K562 (cell line): ENCODE results near the gene SLC38A1. TPM values are rescaled to one million over a fixed set of nuclear protein-coding genes. Genes with fewer than 3 reads are reported as not detected.

ENCODE experiments used
- ATAC-seq: fragments of 200-7000 bp; cut with Tn5 transposase; 3 replicates; pipeline ENCODE4 v1.9.1; 2020; ENCODE audit warnings: moderate library complexity
- BruUV-seq: library from RNA; stranded (reverse); fragments of 400-500 nt; replicated peaks from 2 replicates; lab custom pipeline; 2021; lab: Mats Ljungman, UMichigan
- CTCF ChIA-PET: fragments of 300-600 bp; formaldehyde crosslinking; extraction: SDS; loops from one replicate; lab custom pipeline; 2021; ENCODE audit warnings: low intra/inter-chr PET ratio; lab: Yijun Ruan, JAX
- POLR2A ChIA-PET: fragments of 300-600, 350-650 bp; sonication (Branson Sonifier 250); formaldehyde crosslinking; extraction: SDS; loops from one replicate; lab custom pipeline; 2021; ENCODE audit warnings: antibody characterized with exemption, inconsistent platforms; lab: Yijun Ruan, JAX
- DNase-seq, 4 experiments: peaks; one replicate each; pipeline versions ENCODE4 v3.0.0 to v3.0.0-alpha.2; 2011 to 2018; ENCODE audit warnings: low spot score in 3 of 4, mixed read lengths in 3 of 4; ENCODE audit errors: extremely low read depth in 1 of 4
- FAIRE-seq: peaks from 2 replicates; lab custom pipeline; 2011; peaks lifted over from hg19 to GRCh38; lab: Jason Lieb, UNC
- H2AFZ ChIP-seq: 2 replicates; pipeline ENCODE4 v1.6.0; 2011; ENCODE audit warnings: low read depth, low read length, control low read depth, inconsistent platforms
- H3K27ac ChIP-seq: fragments of 200-600 bp; 3 replicates; pipeline ENCODE4 v1.8.0; 2011; ENCODE audit warnings: low read depth, mild to moderate bottlenecking, control low read depth, inconsistent platforms, low read length, moderate library complexity, mixed read lengths; ENCODE audit errors: extremely low read depth
- H3K27me3 ChIP-seq, 2 experiments: fragments of 300-600 bp in 1 of 2; 2 replicates in 1 of 2; 3 replicates in 1 of 2; pipeline versions ENCODE4 v1.6.0 to v1.8.0; 2011; ENCODE audit warnings: inconsistent platforms in 2 of 2, low read length in 2 of 2, mild to moderate bottlenecking in 1 of 2, mixed read lengths in 1 of 2, moderate library complexity in 1 of 2; ENCODE audit not compliant: control insufficient read depth in 2 of 2, insufficient read depth in 2 of 2
- H3K36me3 ChIP-seq: fragments of 300-600 bp; 3 replicates; pipeline ENCODE4 v1.8.0; 2011; ENCODE audit warnings: mild to moderate bottlenecking, low read length, inconsistent platforms; ENCODE audit not compliant: control insufficient read depth, insufficient read depth
- H3K4me1 ChIP-seq, 2 experiments: fragments of 200-600 bp in 1 of 2; replicated peaks in 1 of 2; 2 replicates in 1 of 2; 3 replicates in 1 of 2; pipeline versions ENCODE4 v1.5.1 to v1.8.0; 2011; ENCODE audit warnings: inconsistent platforms in 2 of 2, low read length in 2 of 2, mild to moderate bottlenecking in 1 of 2, mixed read lengths in 1 of 2, moderate library complexity in 1 of 2; ENCODE audit not compliant: control insufficient read depth in 2 of 2, insufficient read depth in 2 of 2
- H3K4me2 ChIP-seq: 2 replicates; pipeline ENCODE4 v1.6.1; 2011; ENCODE audit warnings: low read length, control low read depth, inconsistent platforms, mixed read lengths; ENCODE audit not compliant: insufficient read depth
- H3K4me3 ChIP-seq: fragments of 200-600 bp; sonication (generic), shearing (Covaris generic); 2 replicates; pipeline ENCODE4 v1.5.1; 2016; ENCODE audit warnings: control low read depth, inconsistent platforms
- H3K79me2 ChIP-seq: fragments of 200-600 bp; 3 replicates; pipeline ENCODE4 v1.8.0; 2011; ENCODE audit warnings: low read length, inconsistent platforms; ENCODE audit not compliant: control insufficient read depth, insufficient read depth
- H3K9ac ChIP-seq, 2 experiments: 2 replicates each; pipeline versions ENCODE4 v1.6.0 to v1.6.1; 2011; ENCODE audit warnings: low read depth in 2 of 2, low read length in 2 of 2, control low read depth in 1 of 2, inconsistent platforms in 1 of 2, mild to moderate bottlenecking in 1 of 2, mixed read lengths in 1 of 2; ENCODE audit not compliant: insufficient read depth in 1 of 2
- H3K9me1 ChIP-seq: one replicate; pipeline ENCODE4 v1.6.0; 2011; ENCODE audit warnings: inconsistent platforms, mild to moderate bottlenecking, low read length, moderate library complexity; ENCODE audit not compliant: control insufficient read depth, insufficient read depth
- H3K9me3 ChIP-seq: replicated peaks from 2 replicates; pipeline ENCODE4 v1.5.1; 2011; ENCODE audit warnings: low read depth, low read length, inconsistent platforms; ENCODE audit not compliant: control insufficient read depth, insufficient read depth
- H4K20me1 ChIP-seq: replicated peaks from 2 replicates; pipeline ENCODE4 v1.6.1; 2011; ENCODE audit warnings: low read length, inconsistent platforms, mixed read lengths; ENCODE audit not compliant: control insufficient read depth, insufficient read depth
- E2F1 ChIP-seq: sonication (generic); formaldehyde crosslinking; IDR thresholded peaks from 2 replicates; pipeline ENCODE4 v1.8.1; 2023; ENCODE audit warnings: mild to moderate bottlenecking, missing genetic modification reagents, moderate library complexity
- FOS ChIP-seq: IDR thresholded peaks from 3 replicates; pipeline ENCODE4 v1.6.1; 2011; ENCODE audit not compliant: insufficient read length; ENCODE audit errors: extremely low read depth
- HOMEZ ChIP-seq: fragments of 250-450 bp; sonication (Bioruptor Pico); IDR thresholded peaks from 2 replicates; pipeline ENCODE4 v1.4.0; 2020; ENCODE audit warnings: mild to moderate bottlenecking, moderate library complexity
- MYC ChIP-seq, 2 experiments: fragments of 250-450 bp in 1 of 2; sonication (Bioruptor Pico) in 1 of 2; IDR thresholded peaks; 2 replicates each; pipeline versions ENCODE4 v1.5.1 to v1.6.1; 2012 to 2021; ENCODE audit warnings: low read depth in 2 of 2, borderline replicate concordance in 1 of 2, improper control_type of control experiment in 1 of 2, low read length in 1 of 2, mild to moderate bottlenecking in 1 of 2, moderate library complexity in 1 of 2
- NCOA1 ChIP-seq: fragments of 450-650 bp; IDR thresholded peaks from 2 replicates; pipeline ENCODE4 v1.6.1; 2016; ENCODE audit warnings: low read depth
- PURB ChIP-seq: sonication (generic); formaldehyde crosslinking; IDR thresholded peaks from 2 replicates; pipeline ENCODE4 v1.9.0; 2021; ENCODE audit warnings: low read depth, mild to moderate bottlenecking, missing genetic modification reagents
- RHOXF2B ChIP-seq: fragments of 250-450 bp; sonication (Bioruptor Pico); conservative IDR thresholded peaks from 2 replicates; pipeline ENCODE4 v1.5.1; 2021
- TARDBP ChIP-seq: fragments of 450-650 bp; IDR thresholded peaks from 2 replicates; pipeline ENCODE4 v1.6.1; 2016
- ZNF133 ChIP-seq: fragments of 250-450 bp; sonication (Bioruptor Pico); IDR thresholded peaks from 2 replicates; pipeline ENCODE4 v1.4.0; 2020; ENCODE audit warnings: mild to moderate bottlenecking
- ZNF324 ChIP-seq: fragments of 250-450 bp; sonication (Bioruptor Pico); IDR thresholded peaks from 2 replicates; pipeline ENCODE4 v1.4.0; 2020; ENCODE audit warnings: mild to moderate bottlenecking
- ZNF644 ChIP-seq: fragments of 200-800 bp; sonication (Bioruptor generic); IDR thresholded peaks from 2 replicates; pipeline ENCODE4 v1.6.1; 2016; ENCODE audit warnings: low read depth, missing genetic modification characterization, missing compliant biosample characterization
- WGBS: fragments of 100-300 bp; shearing (Covaris generic); methylation state at CpG from one replicate; pipeline ENCODE4 v1.1.6; 2016; ENCODE audit warnings: low coverage, mixed read lengths; ENCODE audit not compliant: insufficient coverage; ENCODE audit errors: missing lambda C conversion rate; 5-methylcytosine and 5-hydroxymethylcytosine counted together
- in situ Hi-C: fragments of 300-500 bp; cut with MboI; formaldehyde crosslinking; loops from 4 replicates; pipeline ENCODE4 v1.15.0; 2018; ENCODE audit warnings: inconsistent platforms, mixed read lengths
- intact Hi-C: fragments of 100-400 bp; cut with micrococcal nuclease; formaldehyde crosslinking; loops from 2 replicates; pipeline ENCODE4 v1.14.2; 2022
- polyA plus RNA-seq, 8 experiments: library from polyadenylated mRNA; depleted of rRNA in 4 of 8; stranded (reverse) in 5 of 8; unstranded in 3 of 8; fragments of >200 nt; fragmentation: Nextera tagmentation in 2 of 8; fragmentation: Illumina TruSeq in 1 of 8; extraction: Ambion mirVana in 2 of 8; extraction: Trizol in 1 of 8; gene quantifications; 2 replicates each; pipeline versions ENCODE4 v1.2.1 to v1.2.3, GENCODE V29; 2011 to 2014; ENCODE audit warnings: inconsistent platforms in 1 of 8, missing spikeins in 1 of 8
- total RNA-seq, 7 experiments: library from RNA; depleted of rRNA in 6 of 7; stranded (reverse); fragments of >200 nt in 6 of 7; fragmentation: Illumina TruSeq in 2 of 7; extraction: Trizol in 2 of 7; gene quantifications; 2 replicates each; pipeline versions ENCODE4 v1.2.1 to v1.2.3, GENCODE V29; 2011 to 2021; ENCODE audit warnings: low replicate concordance in 1 of 7

The SLC38A1 gene
- total and polyA plus RNA-seq, 9 of the 15 experiments (the other 6 are each of a cell fraction or from before 2014, with no cell fraction given) = 51.9 to 112 (median 75.0) TPM

- TF ChIP-seq HOMEZ (CRISPR knock-in tag) = no peak
Observed at GRCh38 chr12:46198913-46199312, 69.9 kb downstream of the SLC38A1 start (continued).

GRCh38 chr12:46197883-46198282 lies 71.0 kb downstream of the SLC38A1 start:
- TF ChIP-seq TARDBP = no peak
- TF ChIP-seq ZNF324 (CRISPR knock-in tag) = no peak
- TF ChIP-seq E2F1 (CRISPR knock-in tag) = no peak
- no peak for TF ChIP-seq NCOA1
- TF ChIP-seq MYC (IDR thresholded peaks at IDR 0.05; ENCODE audit: low read depth, low read length) = no peak
- no peak for TF ChIP-seq MYC (CRISPR knock-in tag; IDR thresholded peaks at IDR 0.05; ENCODE audit: borderline replicate concordance, low read depth)
- TF ChIP-seq PURB (CRISPR knock-in tag) = no peak
- no peak for TF ChIP-seq RHOXF2B (CRISPR knock-in tag)
- no peak for TF ChIP-seq ZNF133 (CRISPR knock-in tag)
- TF ChIP-seq FOS = no peak
- TF ChIP-seq ZNF644 (tag) = no peak
- WGBS = 95% methylated on average over 5 of the region's 5 CpGs
- BruUV-seq = no TSS peak
- Histone ChIP-seq H3K9me3 (peaks cover 34% of the 10 kb centered on the region), H3K79me2 (no peaks in the 10 kb centered on the region), H3K27me3 (no peaks in the 10 kb centered on the region), H3K36me3 (peaks cover 81% of the 10 kb centered on the region), H3K4me2 (no peak overlapping the region), H2AFZ (no peak overlapping the region), H3K27ac (no peak overlapping the region), H4K20me1 (no peaks in the 10 kb centered on the region), H3K4me1 (no peaks in the 10 kb centered on the region), H3K4me3 (no peak overlapping the region), H3K9me1 (no peaks in the 10 kb centered on the region), H3K9ac (no peak overlapping the region)
- CTCF ChIA-PET = no interaction called here
- intact Hi-C loops (no loop called here), in situ Hi-C loops (no loop called here)
- FAIRE-seq (no peak), DNase-seq (no peak), ATAC-seq (no peak)
- POLR2A ChIA-PET = no interaction called here
